GM21367 (cell line): ENCODE results near the gene PITRM1.
"Not testable (repeated sequence)": the region's sequence is repeated elsewhere in the genome, so short reads cannot be mapped to it uniquely, and the experiment has no call there.

Experiments
- ATAC-seq: cut with Tn5 transposase; IDR thresholded peaks from one replicate; pipeline ENCODE4 v1.9.1; 2021; ENCODE audit not compliant: unreplicated experiment

Gene PITRM1

GRCh38 chr10:3197348-3198003 is 24.9 kb upstream of the PITRM1 start:
- no peak for ATAC-seq

- ATAC-seq: no peak
Measured at GRCh38 chr10:3196958-3197347, 24.4 kb upstream of the PITRM1 start.

GRCh38 chr10:3196482-3196881 is 23.9 kb upstream of the PITRM1 start:
- no peak for ATAC-seq

- ATAC-seq: no peak
Measured at GRCh38 chr10:3195726-3196125, 23.1 kb upstream of the PITRM1 start.

- no peak for ATAC-seq
Measured at GRCh38 chr10:3195286-3195685, 22.7 kb upstream of the PITRM1 start.

- ATAC-seq: no peak
Measured at GRCh38 chr10:3194871-3195270, 22.3 kb upstream of the PITRM1 start.

- no peak for ATAC-seq
Measured at GRCh38 chr10:3193751-3194150, 21.2 kb upstream of the PITRM1 start.

GRCh38 chr10:3192856-3193635 is 20.5 kb upstream of the PITRM1 start:
- no peak for ATAC-seq

- no peak for ATAC-seq
Measured at GRCh38 chr10:3190817-3191216, 18.2 kb upstream of the PITRM1 start.

GRCh38 chr10:3187229-3187628 is 14.6 kb upstream of the PITRM1 start:
- ATAC-seq: not testable (repeated sequence)

GRCh38 chr10:3186368-3186767 is 13.8 kb upstream of the PITRM1 start:
- ATAC-seq: no peak

- no peak for ATAC-seq
Measured at GRCh38 chr10:3185386-3185785, 12.8 kb upstream of the PITRM1 start.

GRCh38 chr10:3180355-3181025 is 7.9 kb upstream of the PITRM1 start:
- ATAC-seq: no peak

GRCh38 chr10:3179174-3179573 is 6.6 kb upstream of the PITRM1 start:
- no peak for ATAC-seq

- ATAC-seq: no peak
Measured at GRCh38 chr10:3178042-3178441, 5.5 kb upstream of the PITRM1 start.

GRCh38 chr10:3173171-3173878 is 743 bp upstream of the PITRM1 start:
- ATAC-seq: peak; percentile 30

- ATAC-seq: no peak
Measured at GRCh38 chr10:3172081-3172445, 519 bp downstream of the PITRM1 start.

GRCh38 chr10:3171488-3171887 is 1.1 kb downstream of the PITRM1 start:
- not testable (repeated sequence) for ATAC-seq

- ATAC-seq: no peak
Measured at GRCh38 chr10:3169673-3170072, 2.9 kb downstream of the PITRM1 start.

GRCh38 chr10:3169271-3169670 is 3.3 kb downstream of the PITRM1 start:
- ATAC-seq: no peak

- no peak for ATAC-seq
Measured at GRCh38 chr10:3167611-3168330, 4.8 kb downstream of the PITRM1 start.
